H1 (cell line): ENCODE data around the gene NEDD4L. TPM values are rescaled to one million over a fixed set of nuclear protein-coding genes. Genes with fewer than 3 reads are reported as not detected.

Experiments
- CTCF ChIA-PET: fragments of 300-600 bp; sonication (Branson Sonifier 250); formaldehyde crosslinking; loops from one replicate; lab custom pipeline; 2021; ENCODE audit not compliant: partially characterized antibody; lab: Charles Lee
- POLR2A ChIA-PET: fragments of 300-600 bp; sonication (Branson Sonifier 250); formaldehyde crosslinking; loops from one replicate; lab custom pipeline; 2021; ENCODE audit warnings: inconsistent platforms; ENCODE audit not compliant: partially characterized antibody; lab: Charles Lee
- DNase-seq, 2 experiments: peaks; one replicate each; pipeline versions ENCODE4 v3.0.0 to v3.0.0-alpha.2; 2010 to 2022; ENCODE audit warnings: low spot score in 2 of 2, low read depth in 1 of 2, mixed read lengths in 1 of 2
- FAIRE-seq: peaks from 2 replicates; lab custom pipeline; 2011; peaks lifted over from hg19 to GRCh38; lab: Jason Lieb, UNC
- H2AFZ ChIP-seq: 2 replicates; pipeline ENCODE4 v1.8.1; 2012; ENCODE audit warnings: low read length, inconsistent platforms
- H2AK5ac ChIP-seq: 2 replicates; pipeline ENCODE4 v1.6.1; 2013; ENCODE audit warnings: low read depth, low read length
- H2BK120ac ChIP-seq: replicated peaks from 2 replicates; pipeline ENCODE3; 2013; ENCODE audit warnings: low read depth, low read length, inconsistent platforms
- H2BK12ac ChIP-seq: 2 replicates; pipeline ENCODE4 v1.6.1; 2013; ENCODE audit warnings: low read depth, low read length
- H2BK15ac ChIP-seq: 2 replicates; pipeline ENCODE4 v1.6.1; 2013; ENCODE audit warnings: low read length
- H2BK20ac ChIP-seq: 2 replicates; pipeline ENCODE4 v1.6.1; 2013; ENCODE audit warnings: low read length
- H2BK5ac ChIP-seq: 2 replicates; pipeline ENCODE4 v1.6.1; 2013; ENCODE audit warnings: low read depth, low read length
- H3K14ac ChIP-seq: 2 replicates; pipeline ENCODE4 v1.6.1; 2013; ENCODE audit warnings: inconsistent platforms; ENCODE audit not compliant: insufficient read length
- H3K18ac ChIP-seq: 2 replicates; pipeline ENCODE4 v1.6.1; 2013; ENCODE audit warnings: low read length; ENCODE audit errors: extremely low read depth
- H3K23ac ChIP-seq: 2 replicates; pipeline ENCODE4 v1.6.1; 2013; ENCODE audit warnings: inconsistent platforms; ENCODE audit not compliant: insufficient read length
- H3K23me2 ChIP-seq: 2 replicates; pipeline ENCODE4 v1.6.1; 2013; ENCODE audit warnings: low read depth, low read length
- H3K27ac ChIP-seq: 2 replicates; pipeline ENCODE4 v1.6.1; 2011; ENCODE audit warnings: low read depth, low read length, inconsistent platforms
- H3K27me3 ChIP-seq, 4 experiments: replicated peaks in 1 of 4; 1 replicate in 1 of 4; 2 replicates in 3 of 4; pipeline versions ENCODE4 v1.6.1 to v1.8.1; 2011 to 2013; ENCODE audit warnings: low read length in 3 of 4, mild to moderate bottlenecking in 3 of 4, inconsistent platforms in 2 of 4, mixed read lengths in 2 of 4, moderate library complexity in 1 of 4; ENCODE audit not compliant: control insufficient read depth in 3 of 4, insufficient read depth in 3 of 4; ENCODE audit errors: extremely low read depth in 1 of 4
- H3K36me3 ChIP-seq, 4 experiments: 2 replicates each; pipeline versions ENCODE4 v1.6.1 to v1.8.1; 2011 to 2013; ENCODE audit warnings: mild to moderate bottlenecking in 4 of 4, low read length in 3 of 4, moderate library complexity in 2 of 4, control low read depth in 1 of 4, inconsistent platforms in 1 of 4; ENCODE audit not compliant: insufficient read depth in 4 of 4, control insufficient read depth in 2 of 4
- H3K4ac ChIP-seq: replicated peaks from 2 replicates; pipeline ENCODE3; 2013; ENCODE audit warnings: low read length, low read depth, mixed read lengths, inconsistent platforms; ENCODE audit not compliant: insufficient read length
- H3K4me1 ChIP-seq, 4 experiments: replicated peaks in 1 of 4; 1 replicate in 1 of 4; 2 replicates in 3 of 4; pipeline versions ENCODE4 v1.6.1 to v1.8.1; 2011 to 2013; ENCODE audit warnings: low read length in 3 of 4, inconsistent platforms in 2 of 4, mixed read lengths in 1 of 4; ENCODE audit not compliant: insufficient read depth in 4 of 4, control insufficient read depth in 3 of 4
- H3K4me2 ChIP-seq, 2 experiments: 2 replicates each; pipeline versions ENCODE4 v1.6.1 to v1.8.1; 2011 to 2013; ENCODE audit warnings: low read depth in 2 of 2, low read length in 2 of 2, control low read depth in 1 of 2, inconsistent platforms in 1 of 2, mild to moderate bottlenecking in 1 of 2; ENCODE audit not compliant: insufficient read depth in 1 of 2
- H3K4me3 ChIP-seq, 4 experiments: fragments of 200-600, 300-600 bp in 1 of 4; sonication (generic), shearing (Covaris generic), sonication (Bioruptor Twin) in 1 of 4; 2 replicates each; pipeline versions ENCODE4 v1.5.1 to v1.8.1; 2011 to 2016; ENCODE audit warnings: low read length in 4 of 4, low read depth in 3 of 4, control low read depth in 2 of 4, inconsistent platforms in 2 of 4, mild to moderate bottlenecking in 2 of 4, mixed read lengths in 1 of 4, moderate library complexity in 1 of 4; ENCODE audit not compliant: insufficient read depth in 2 of 4; ENCODE audit errors: extremely low read depth in 1 of 4
- H3K56ac ChIP-seq: replicated peaks from 2 replicates; pipeline ENCODE3; 2013; ENCODE audit warnings: low read depth, mild to moderate bottlenecking, mixed read lengths, low read length, inconsistent platforms; ENCODE audit not compliant: insufficient read length
- H3K79me1 ChIP-seq: 2 replicates; pipeline ENCODE4 v1.6.1; 2013; ENCODE audit warnings: low read depth, low read length, control low read depth
- H3K79me2 ChIP-seq, 2 experiments: 2 replicates each; pipeline versions ENCODE4 v1.6.1 to v1.8.1; 2012 to 2013; ENCODE audit warnings: low read length in 2 of 2, mild to moderate bottlenecking in 2 of 2, inconsistent platforms in 1 of 2; ENCODE audit not compliant: insufficient read depth in 2 of 2, control insufficient read depth in 1 of 2
- H3K9ac ChIP-seq, 4 experiments: replicated peaks in 1 of 4; 1 replicate in 1 of 4; 2 replicates in 3 of 4; pipeline versions ENCODE4 v1.6.1 to v1.8.1; 2011 to 2013; ENCODE audit warnings: low read depth in 3 of 4, low read length in 3 of 4, control low read depth in 2 of 4, mild to moderate bottlenecking in 2 of 4, moderate library complexity in 2 of 4, inconsistent platforms in 1 of 4; ENCODE audit errors: extremely low read depth in 1 of 4
- H3K9me3 ChIP-seq, 2 experiments: 2 replicates each; pipeline versions ENCODE4 v1.6.1 to v1.8.1; 2012 to 2013; ENCODE audit warnings: mild to moderate bottlenecking in 2 of 2, moderate library complexity in 2 of 2, control low read depth in 1 of 2, inconsistent platforms in 1 of 2, low read depth in 1 of 2, low read length in 1 of 2, mixed read lengths in 1 of 2; ENCODE audit not compliant: insufficient read depth in 2 of 2
- H4K20me1 ChIP-seq, 2 experiments: replicated peaks in 1 of 2; 2 replicates each; pipeline versions ENCODE3 to v1.8.1; 2011 to 2013; ENCODE audit warnings: inconsistent platforms in 2 of 2, low read length in 2 of 2, mild to moderate bottlenecking in 1 of 2; ENCODE audit not compliant: insufficient read depth in 2 of 2, control insufficient read depth in 1 of 2
- H4K5ac ChIP-seq: 2 replicates; pipeline ENCODE4 v1.6.1; 2013; ENCODE audit warnings: low read length, low read depth, mixed read lengths, inconsistent platforms; ENCODE audit not compliant: insufficient read length
- H4K8ac ChIP-seq: 2 replicates; pipeline ENCODE4 v1.8.0; 2013; ENCODE audit warnings: mild to moderate bottlenecking, moderate library complexity, low read length, inconsistent platforms; ENCODE audit not compliant: insufficient read depth; ENCODE audit errors: extremely low read depth
- H4K91ac ChIP-seq: replicated peaks from 2 replicates; pipeline ENCODE3; 2013; ENCODE audit warnings: low read length, mixed read lengths, inconsistent platforms; ENCODE audit not compliant: insufficient read length
- BRCA1 ChIP-seq: IDR thresholded peaks from 2 replicates; pipeline ENCODE4 v1.6.1; 2012; ENCODE audit warnings: low read depth, low read length, improper control_type of control experiment
- CEBPB ChIP-seq: IDR thresholded peaks from 2 replicates; pipeline ENCODE4 v1.6.1; 2012; ENCODE audit warnings: low read depth, low read length
- EGR1 ChIP-seq: IDR thresholded peaks from 2 replicates; pipeline ENCODE4 v1.6.1; 2011; ENCODE audit warnings: low read depth, low read length, borderline replicate concordance
- JUND ChIP-seq: IDR thresholded peaks from 2 replicates; pipeline ENCODE4 v1.6.1; 2011; ENCODE audit warnings: mild to moderate bottlenecking, improper control_type of control experiment, low read length
- KDM5A ChIP-seq: fragments of 200-600 bp; IDR thresholded peaks from 2 replicates; pipeline ENCODE4 v1.7.1; 2012; ENCODE audit warnings: mild to moderate bottlenecking, low read length, inconsistent platforms, mixed read lengths
- RFX5 ChIP-seq: IDR thresholded peaks from 2 replicates; pipeline ENCODE4 v1.6.1; 2011; ENCODE audit warnings: low read depth, low read length, improper control_type of control experiment, borderline replicate concordance
- SIRT6 ChIP-seq: IDR thresholded peaks from one replicate; pipeline ENCODE4 v1.7.1; 2012; ENCODE audit warnings: low read length, inconsistent platforms
- SRF ChIP-seq: IDR thresholded peaks from 2 replicates; pipeline ENCODE4 v1.6.1; 2011; ENCODE audit warnings: mild to moderate bottlenecking, low read depth, low read length, moderate library complexity
- SUZ12 ChIP-seq: fragments of 200-600 bp; sonication (generic); IDR thresholded peaks from 2 replicates; pipeline ENCODE4 v1.6.1; 2012; ENCODE audit warnings: mild to moderate bottlenecking, inconsistent platforms, low read length, moderate library complexity, mixed read lengths
- TBP ChIP-seq: IDR thresholded peaks from 2 replicates; pipeline ENCODE4 v1.6.1; 2011; ENCODE audit warnings: low read depth, low read length, improper control_type of control experiment
- YY1 ChIP-seq: IDR thresholded peaks from 2 replicates; pipeline ENCODE4 v1.6.1; 2011; ENCODE audit warnings: low read depth, mild to moderate bottlenecking, low read length
- ZNF274 ChIP-seq: IDR thresholded peaks from 2 replicates; pipeline ENCODE4 v1.7.0; 2012; ENCODE audit warnings: low read length, borderline replicate concordance; ENCODE audit errors: extremely low read depth
- WGBS, 2 experiments: shearing (Covaris generic) in 1 of 2; methylation state at CpG; one replicate each; pipeline versions ENCODE4 v1.1.6 to v1.1.7; 2013 to 2015; ENCODE audit warnings: low lambda C conversion rate in 2 of 2, mixed read lengths in 2 of 2, inconsistent platforms in 1 of 2, low coverage in 1 of 2, missing lambda C conversion rate in 1 of 2; ENCODE audit not compliant: insufficient replicate concordance in 2 of 2, insufficient coverage in 1 of 2, insufficient read length in 1 of 2; ENCODE audit errors: extremely low coverage in 1 of 2, missing lambda C conversion rate in 1 of 2; 5-methylcytosine and 5-hydroxymethylcytosine counted together
- polyA plus RNA-seq, 7 experiments: library from polyadenylated mRNA; depleted of rRNA in 3 of 7; stranded (reverse) in 5 of 7; unstranded in 2 of 7; fragments of >200 nt in 5 of 7; fragments of 200-250 nt in 2 of 7; gene quantifications; 1 replicate in 5 of 7; 2 replicates in 1 of 7; 4 replicates in 1 of 7; pipeline versions ENCODE4 v1.2.1 to v1.2.3, GENCODE V29; 2011 to 2013; ENCODE audit warnings: missing spikeins in 2 of 7, mixed read lengths in 2 of 7
- total RNA-seq: library from RNA; stranded (reverse); fragmentation: NEBNext Ultra II Directional; extraction: Animal tissue kit (Norgen Biotek cat#: 25700); gene quantifications from 2 replicates; pipeline ENCODE4 v1.2.1, GENCODE V29; 2021
- TF ChIP-seq, protein P1 (sequence below): IDR thresholded peaks from 2 replicates; pipeline ENCODE4 v1.6.1; 2012; ENCODE audit warnings: low read length, inconsistent platforms

Gene NEDD4L
- total and polyA plus RNA-seq, 2 of the 8 experiments (the other 6 are each of a cell fraction or from before 2014, with no cell fraction given): 37.3 to 69.8 TPM

DNA sequence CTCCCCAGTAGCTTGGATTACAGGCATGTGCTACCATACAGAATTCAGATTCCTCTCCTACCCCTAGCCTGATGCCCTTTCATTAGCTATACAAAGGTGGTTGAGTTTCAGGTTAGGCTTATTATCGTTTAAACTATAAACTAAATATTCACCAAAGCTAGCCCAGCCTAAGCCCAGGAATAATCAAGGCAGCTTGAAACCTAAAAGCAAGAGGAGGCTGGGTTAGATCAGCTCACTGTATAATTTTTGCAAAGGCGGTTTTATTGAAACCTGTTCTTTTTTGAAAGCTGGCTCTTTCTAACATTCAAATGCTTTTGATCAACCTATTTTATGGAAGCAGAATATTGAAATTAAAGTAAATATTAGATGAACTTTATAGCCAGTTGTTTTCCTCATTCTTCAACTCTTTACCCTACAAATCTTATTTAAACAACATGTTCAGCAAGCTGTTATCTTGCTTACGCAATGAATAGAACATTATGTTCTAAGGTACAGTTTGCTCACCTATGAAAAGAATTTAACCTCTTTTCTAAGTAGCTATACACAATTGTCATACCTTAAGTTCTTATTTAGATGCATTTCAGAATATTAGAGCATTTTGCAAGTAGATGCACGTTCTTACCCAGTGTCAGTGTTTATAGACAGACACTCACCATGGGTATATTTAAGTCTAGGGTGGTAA lies 241.6 kb downstream of the NEDD4L start:
- H2BK12ac ChIP-seq: no peak overlapping the region
- H3K18ac ChIP-seq: no peak overlapping the region
- no peak overlapping the region for H3K4me3 ChIP-seq
- H3K9ac ChIP-seq: no peak overlapping the region
- peaks cover 0 to 38% of the 10 kb centered on the region in 2 experiments; a peak in 2 of 4 replicates for H3K79me2 ChIP-seq
- no peak overlapping the region for H3K56ac ChIP-seq
- ChIA-PET CTCF (interaction anchor here (0.7 to 2.2 kb wide), 7 partner anchors 10 to 404 kb away, joined by 3 to 6 read pairs (median 4); partner anchors contain the start of gene NEDD4L), POLR2A (no interaction called here)
- no peak overlapping the region for H3K4me2 ChIP-seq
- H2AFZ ChIP-seq: no peak overlapping the region
- no peaks in the 10 kb centered on the region for H3K27me3 ChIP-seq
- H2BK20ac ChIP-seq: no peak overlapping the region
- FAIRE-seq (no peak), DNase-seq (no peak)
- no peak for TF ChIP-seq BRCA1
- no peak for TF ChIP-seq SRF
- TF ChIP-seq SUZ12: no peak
- no peak for TF ChIP-seq EGR1
- no peak for TF ChIP-seq YY1
- no peak for TF ChIP-seq CEBPB
- TF ChIP-seq SIRT6: no peak
- no peak for TF ChIP-seq TBP
- TF ChIP-seq, protein P1, sequence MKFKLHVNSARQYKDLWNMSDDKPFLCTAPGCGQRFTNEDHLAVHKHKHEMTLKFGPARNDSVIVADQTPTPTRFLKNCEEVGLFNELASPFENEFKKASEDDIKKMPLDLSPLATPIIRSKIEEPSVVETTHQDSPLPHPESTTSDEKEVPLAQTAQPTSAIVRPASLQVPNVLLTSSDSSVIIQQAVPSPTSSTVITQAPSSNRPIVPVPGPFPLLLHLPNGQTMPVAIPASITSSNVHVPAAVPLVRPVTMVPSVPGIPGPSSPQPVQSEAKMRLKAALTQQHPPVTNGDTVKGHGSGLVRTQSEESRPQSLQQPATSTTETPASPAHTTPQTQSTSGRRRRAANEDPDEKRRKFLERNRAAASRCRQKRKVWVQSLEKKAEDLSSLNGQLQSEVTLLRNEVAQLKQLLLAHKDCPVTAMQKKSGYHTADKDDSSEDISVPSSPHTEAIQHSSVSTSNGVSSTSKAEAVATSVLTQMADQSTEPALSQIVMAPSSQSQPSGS: no peak
- TF ChIP-seq ZNF274: no peak
- TF ChIP-seq KDM5A: no peak
- TF ChIP-seq JUND: no peak
- no peak for TF ChIP-seq RFX5
- no peaks in the 10 kb centered on the region for H3K9me3 ChIP-seq
- no peak overlapping the region for H2BK120ac ChIP-seq
- no peak overlapping the region for H2AK5ac ChIP-seq
- no peak overlapping the region for H4K8ac ChIP-seq
- H3K27ac ChIP-seq: no peak overlapping the region
- H3K14ac ChIP-seq: no peak overlapping the region
- H2BK15ac ChIP-seq: no peak overlapping the region
- no peak overlapping the region for H3K4ac ChIP-seq
- H4K91ac ChIP-seq: no peak overlapping the region
- peaks cover 2 to 10% (median 7%) of the 10 kb centered on the region in 4 experiments; a peak in 5 of 7 replicates for H3K4me1 ChIP-seq
- peaks cover 2 to 3% of the 10 kb centered on the region in 2 experiments for H4K20me1 ChIP-seq
- 90% methylated on average over 4 of the region's 4 CpGs; no CpG with 5 or more reads in 1 of the 2 experiments for WGBS, 2 experiments
- no peak overlapping the region for H3K23ac ChIP-seq
- H3K36me3 ChIP-seq: no peaks in the 10 kb centered on the region
- H4K5ac ChIP-seq: no peak overlapping the region
- H3K23me2 ChIP-seq: no peaks in the 10 kb centered on the region
- no peaks in the 10 kb centered on the region; the same call in 1 of the 2 replicates for H3K79me1 ChIP-seq
- no peak overlapping the region for H2BK5ac ChIP-seq
